ENCODE data around the gene ICE2. TPM values are rescaled to one million over a fixed set of nuclear protein-coding genes. Genes with fewer than 3 reads are reported as not detected.
"Not testable (repeated sequence)": the region's sequence is repeated elsewhere in the genome, so short reads cannot be mapped to it uniquely, and the experiment has no call there.

Gene ICE2
- total RNA-seq, 1 donor from 2014 or later: 55.7 TPM

- DNase-seq: no peak
Measured at GRCh38 chr15:60442031-60442650, 36.8 kb downstream of the ICE2 start.

- no peak for DNase-seq
Measured at GRCh38 chr15:60441331-60441730, 37.6 kb downstream of the ICE2 start.

GRCh38 chr15:60438646-60439045 lies 40.3 kb downstream of the ICE2 start:
- DNase-seq: no peak

DNA sequence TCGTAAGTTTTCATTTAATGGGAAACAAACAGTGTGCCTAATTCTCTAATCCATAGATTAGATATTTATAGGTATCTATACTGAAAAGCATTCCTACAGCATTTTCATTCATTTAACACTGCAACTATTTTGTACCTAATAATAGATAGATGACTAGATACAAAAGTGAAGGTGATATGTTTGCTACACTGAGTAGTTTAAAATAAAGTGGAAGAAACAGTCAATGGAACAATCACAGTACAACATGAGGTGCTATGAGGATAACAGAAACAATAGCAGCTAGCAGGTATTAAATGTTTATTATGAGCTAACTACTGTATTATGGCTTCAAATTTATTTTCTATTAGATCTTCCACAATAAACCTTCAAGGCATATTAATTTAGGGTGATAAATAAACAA lies 50.0 kb downstream of the ICE2 start:
- no peak for DNase-seq

GRCh38 chr15:60426870-60427508 lies 52.0 kb downstream of the ICE2 start:
- no peak for DNase-seq

- no peak for DNase-seq
Measured at GRCh38 chr15:60425461-60425860, 53.5 kb downstream of the ICE2 start.

DNA sequence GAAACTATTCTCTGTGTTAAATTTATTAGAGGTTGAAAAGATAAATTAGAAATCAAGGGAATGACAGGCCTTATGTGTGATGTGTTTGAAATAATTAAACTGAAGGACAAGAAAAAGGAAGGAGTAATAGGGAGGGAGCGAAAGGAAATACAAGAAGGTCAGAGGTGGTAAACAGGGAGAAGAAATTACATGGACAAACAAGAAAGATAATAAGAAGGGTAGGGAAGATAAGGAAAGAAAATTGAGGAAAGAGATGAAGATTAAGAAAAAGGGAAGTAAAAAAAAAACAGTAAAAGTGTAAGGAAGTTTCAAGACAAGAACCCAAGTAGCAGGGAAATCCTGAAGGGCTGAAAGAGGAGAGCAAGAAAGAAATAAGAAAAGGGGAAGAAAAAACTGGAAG lies 54.9 kb downstream of the ICE2 start:
- no peak for DNase-seq

DNA sequence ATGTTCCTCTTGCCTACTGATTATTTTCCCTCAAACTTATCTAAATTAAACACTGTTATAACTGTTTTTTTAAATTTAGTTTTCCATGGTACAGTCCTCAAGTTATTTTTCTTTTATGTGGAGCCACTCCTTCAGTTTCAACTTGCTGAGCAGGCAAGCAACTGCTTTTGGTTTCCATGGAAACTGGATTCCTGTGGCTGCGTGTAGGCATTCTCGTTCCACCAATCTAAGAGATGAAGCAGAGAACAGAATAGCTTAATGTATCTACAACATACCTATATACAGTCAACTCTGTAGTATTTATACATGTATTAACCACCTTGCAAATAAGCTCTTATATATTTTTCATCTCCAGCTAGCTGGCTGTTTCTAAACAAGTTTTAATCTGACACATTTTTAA lies 55.4 kb downstream of the ICE2 start:
- DNase-seq: peak; percentile 3

- no peak for DNase-seq
Measured at GRCh38 chr15:60421544-60421943, 57.4 kb downstream of the ICE2 start.

- no peak for DNase-seq
Measured at GRCh38 chr15:60420203-60420716, 58.7 kb downstream of the ICE2 start.

DNA sequence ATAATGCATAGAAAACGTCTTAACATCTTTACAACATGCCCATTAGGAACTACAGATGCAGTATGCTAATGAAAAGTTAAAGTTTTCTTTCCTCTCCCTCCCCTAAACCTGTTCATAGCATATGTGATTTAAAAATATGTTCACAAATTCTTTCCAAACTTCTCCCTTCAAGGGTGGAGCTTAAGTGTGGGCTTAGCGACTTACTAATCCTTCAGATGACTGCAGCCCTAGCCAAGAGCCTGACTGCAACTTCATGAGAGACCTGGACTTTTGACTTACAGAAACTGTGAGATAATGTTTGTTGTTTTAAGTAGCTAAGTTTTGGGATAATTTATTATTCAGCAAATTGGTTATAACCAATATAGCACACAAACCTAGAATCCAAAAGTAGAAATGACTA lies 59.2 kb downstream of the ICE2 start:
- no peak for DNase-seq

DNA sequence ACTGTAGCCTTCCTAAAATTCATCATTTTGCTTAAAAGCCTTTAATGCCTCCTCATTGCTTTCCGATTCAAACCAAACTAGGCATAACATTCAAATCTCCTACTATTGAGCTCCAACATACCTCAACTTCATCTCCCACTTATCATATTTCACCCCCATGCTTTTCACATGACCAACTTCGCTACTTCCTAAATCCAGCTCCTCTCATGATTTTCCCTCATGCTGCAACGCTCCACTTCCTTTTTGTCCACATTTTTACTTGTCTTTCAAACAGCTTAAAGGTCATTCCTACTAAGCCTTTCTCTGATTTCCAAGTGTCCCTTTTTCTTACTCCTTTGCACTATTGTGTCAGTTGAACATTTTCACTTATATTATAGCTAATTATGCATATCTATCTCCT lies 60.8 kb downstream of the ICE2 start:
- no peak for DNase-seq

- DNase-seq: no peak
Measured at GRCh38 chr15:60417112-60417511, 61.8 kb downstream of the ICE2 start.

- DNase-seq: no peak
Measured at GRCh38 chr15:60416484-60416883, 62.5 kb downstream of the ICE2 start.

- DNase-seq: no peak
Measured at GRCh38 chr15:60414016-60414682, 64.8 kb downstream of the ICE2 start.

DNA sequence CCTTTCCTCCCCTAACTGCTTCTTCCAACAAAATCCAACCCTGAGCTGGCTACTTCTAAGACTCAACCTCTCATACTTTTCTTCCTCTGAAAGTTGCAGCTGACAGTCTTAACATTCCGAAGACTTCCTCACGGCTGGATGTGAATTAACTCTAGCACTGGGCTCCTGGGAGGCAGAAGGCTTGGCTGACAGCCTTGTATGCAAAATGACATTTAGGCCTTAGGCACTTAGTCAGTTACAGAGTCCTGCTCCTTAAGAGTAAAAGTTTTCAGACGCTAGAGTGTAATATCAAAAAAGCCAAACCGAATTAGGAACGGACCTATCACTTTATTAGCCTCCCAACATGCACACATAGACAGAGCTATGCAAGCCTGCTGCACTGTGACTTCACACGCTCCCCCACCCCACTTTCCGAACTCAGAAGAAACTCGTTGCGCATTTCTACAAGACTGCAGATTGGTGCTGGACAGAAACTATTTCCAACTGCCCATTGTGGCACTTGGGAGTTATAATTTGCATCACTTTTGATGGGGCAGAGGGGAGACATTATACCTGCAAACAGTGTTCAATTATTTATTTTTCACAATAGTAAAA lies 65.6 kb downstream of the ICE2 start:
- DNase-seq: no peak

DNA sequence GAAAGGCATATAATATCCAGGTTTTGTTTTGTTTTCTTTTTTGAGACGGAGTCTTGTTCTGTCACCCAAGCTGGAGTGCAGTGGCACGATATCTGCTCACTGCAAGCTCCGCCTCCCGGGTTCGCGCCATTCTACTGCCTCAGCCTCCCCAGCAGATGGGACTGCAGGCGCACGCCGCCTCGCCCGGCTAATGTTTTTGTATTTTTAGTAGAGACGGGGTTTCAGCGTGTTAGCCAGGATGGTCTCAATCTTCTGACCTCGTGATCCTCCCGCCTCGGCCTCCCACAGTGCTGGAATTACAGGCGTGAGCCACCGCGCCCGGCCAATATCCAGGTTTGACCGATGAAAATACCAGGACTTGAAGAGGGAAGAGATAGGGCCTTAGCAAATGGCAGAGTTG lies 66.1 kb downstream of the ICE2 start:
- not testable (repeated sequence) for DNase-seq

DNA sequence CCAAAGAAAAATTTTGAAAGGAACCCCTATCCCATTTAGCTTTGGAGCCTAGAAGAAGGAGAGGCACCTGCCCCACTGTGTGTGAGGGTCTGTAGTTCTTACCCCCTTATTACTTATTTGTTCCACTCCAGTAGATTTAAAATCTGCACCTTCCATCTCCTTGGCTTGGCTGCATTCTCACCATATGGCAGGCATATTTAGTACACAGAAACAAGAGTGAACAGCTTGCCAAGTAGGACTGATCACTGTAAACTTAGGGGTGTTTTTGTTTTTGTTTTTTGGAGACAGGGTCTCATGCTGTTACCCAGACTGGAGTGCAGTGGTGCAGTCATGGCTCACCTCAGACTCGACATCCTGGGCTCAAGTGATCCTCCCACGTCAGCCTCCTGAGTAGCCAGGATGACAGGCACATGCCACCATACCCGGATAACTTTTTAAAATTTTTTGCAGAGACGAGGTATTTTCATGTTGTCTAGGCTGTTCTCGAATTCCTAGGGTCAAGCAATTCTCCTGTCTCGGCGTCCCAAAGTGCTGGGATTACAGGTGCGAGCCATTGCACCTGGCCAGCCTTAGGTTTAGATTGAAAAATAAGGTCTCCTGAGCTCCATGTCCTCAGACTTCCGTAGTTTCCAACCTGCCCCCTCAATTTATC lies 67.0 kb downstream of the ICE2 start:
- no peak for DNase-seq

- DNase-seq: not testable (repeated sequence)
Measured at GRCh38 chr15:60410350-60410749, 68.6 kb downstream of the ICE2 start.

DNA sequence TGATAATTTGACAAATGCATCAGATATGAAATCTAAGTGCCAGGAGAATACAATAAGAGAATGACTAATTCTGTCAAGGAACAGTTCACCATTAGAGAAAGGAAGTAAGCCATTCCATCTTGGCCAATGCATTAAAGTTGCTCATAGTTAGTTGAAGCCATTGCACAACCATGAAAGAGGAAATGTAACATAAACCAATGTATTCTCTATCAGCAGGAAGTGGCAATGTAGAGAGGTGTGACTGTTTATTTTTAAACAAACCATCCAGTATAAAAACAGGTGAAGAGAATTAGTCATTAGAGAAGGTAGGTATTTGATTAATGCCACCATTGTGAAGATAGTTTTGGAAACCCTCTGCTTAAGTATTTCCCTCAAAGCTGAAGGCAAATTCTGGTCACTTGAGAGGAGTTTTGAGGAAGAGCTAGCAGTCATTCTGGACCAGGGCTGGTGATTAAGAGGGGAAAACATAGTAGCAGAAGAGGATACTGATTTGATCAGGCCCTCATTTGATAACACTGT lies 70.4 kb downstream of the ICE2 start:
- no peak for DNase-seq

DNA sequence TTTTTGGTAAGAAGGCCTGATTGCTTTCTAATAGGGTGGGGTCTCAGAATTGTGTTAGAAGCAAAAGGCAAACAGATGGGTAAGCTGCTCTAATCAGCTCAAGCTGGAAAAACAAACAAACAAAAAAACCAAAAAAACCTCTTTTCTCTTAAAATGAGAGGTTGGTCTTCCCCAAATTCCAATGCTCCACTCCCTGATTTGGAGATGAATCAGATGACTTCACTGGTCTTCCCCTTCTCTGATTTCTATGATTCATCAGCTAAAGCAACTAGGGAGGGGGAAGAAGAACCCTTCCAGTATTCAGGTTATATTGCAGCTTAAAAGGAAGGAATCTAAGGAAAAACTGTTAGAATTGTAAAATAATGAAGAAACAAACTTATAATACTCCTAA lies 71.5 kb downstream of the ICE2 start:
- no peak for DNase-seq

All from occipital lobe (tissue), 2 donors.